ENCODE results near the gene SLCO2A1. TPM values are rescaled to one million over a fixed set of nuclear protein-coding genes. Genes with fewer than 3 reads are reported as not detected.
"Not testable (repeated sequence)": the region's sequence is repeated elsewhere in the genome, so short reads cannot be mapped to it uniquely, and the experiment has no call there.

SLCO2A1 gene
- total RNA-seq, 1 donor = under 0.01 TPM

DNA sequence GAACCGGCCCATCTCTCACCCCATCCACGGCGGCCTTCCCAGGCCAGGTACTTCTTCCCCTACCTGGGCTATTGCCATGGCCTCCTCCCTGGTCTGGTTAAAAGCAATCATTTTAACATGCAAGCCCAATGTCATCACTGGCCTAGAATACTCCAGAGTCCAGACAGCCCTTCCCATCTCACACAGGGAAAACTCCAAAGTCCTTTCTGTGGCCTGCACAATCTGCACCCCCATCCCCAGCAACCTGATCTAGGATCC, 45.8 kb upstream of the SLCO2A1 start:
- no peak overlapping the region for H3K4me3 ChIP-seq (ENCODE audit: low read depth, low read length)
- TF ChIP-seq, protein P1, sequence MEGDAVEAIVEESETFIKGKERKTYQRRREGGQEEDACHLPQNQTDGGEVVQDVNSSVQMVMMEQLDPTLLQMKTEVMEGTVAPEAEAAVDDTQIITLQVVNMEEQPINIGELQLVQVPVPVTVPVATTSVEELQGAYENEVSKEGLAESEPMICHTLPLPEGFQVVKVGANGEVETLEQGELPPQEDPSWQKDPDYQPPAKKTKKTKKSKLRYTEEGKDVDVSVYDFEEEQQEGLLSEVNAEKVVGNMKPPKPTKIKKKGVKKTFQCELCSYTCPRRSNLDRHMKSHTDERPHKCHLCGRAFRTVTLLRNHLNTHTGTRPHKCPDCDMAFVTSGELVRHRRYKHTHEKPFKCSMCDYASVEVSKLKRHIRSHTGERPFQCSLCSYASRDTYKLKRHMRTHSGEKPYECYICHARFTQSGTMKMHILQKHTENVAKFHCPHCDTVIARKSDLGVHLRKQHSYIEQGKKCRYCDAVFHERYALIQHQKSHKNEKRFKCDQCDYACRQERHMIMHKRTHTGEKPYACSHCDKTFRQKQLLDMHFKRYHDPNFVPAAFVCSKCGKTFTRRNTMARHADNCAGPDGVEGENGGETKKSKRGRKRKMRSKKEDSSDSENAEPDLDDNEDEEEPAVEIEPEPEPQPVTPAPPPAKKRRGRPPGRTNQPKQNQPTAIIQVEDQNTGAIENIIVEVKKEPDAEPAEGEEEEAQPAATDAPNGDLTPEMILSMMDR (IDR thresholded peaks at IDR 0.05; ENCODE audit: insufficient read depth, low read length) = no peak
- DNase-seq (ENCODE audit: low read depth) = no peak

DNA sequence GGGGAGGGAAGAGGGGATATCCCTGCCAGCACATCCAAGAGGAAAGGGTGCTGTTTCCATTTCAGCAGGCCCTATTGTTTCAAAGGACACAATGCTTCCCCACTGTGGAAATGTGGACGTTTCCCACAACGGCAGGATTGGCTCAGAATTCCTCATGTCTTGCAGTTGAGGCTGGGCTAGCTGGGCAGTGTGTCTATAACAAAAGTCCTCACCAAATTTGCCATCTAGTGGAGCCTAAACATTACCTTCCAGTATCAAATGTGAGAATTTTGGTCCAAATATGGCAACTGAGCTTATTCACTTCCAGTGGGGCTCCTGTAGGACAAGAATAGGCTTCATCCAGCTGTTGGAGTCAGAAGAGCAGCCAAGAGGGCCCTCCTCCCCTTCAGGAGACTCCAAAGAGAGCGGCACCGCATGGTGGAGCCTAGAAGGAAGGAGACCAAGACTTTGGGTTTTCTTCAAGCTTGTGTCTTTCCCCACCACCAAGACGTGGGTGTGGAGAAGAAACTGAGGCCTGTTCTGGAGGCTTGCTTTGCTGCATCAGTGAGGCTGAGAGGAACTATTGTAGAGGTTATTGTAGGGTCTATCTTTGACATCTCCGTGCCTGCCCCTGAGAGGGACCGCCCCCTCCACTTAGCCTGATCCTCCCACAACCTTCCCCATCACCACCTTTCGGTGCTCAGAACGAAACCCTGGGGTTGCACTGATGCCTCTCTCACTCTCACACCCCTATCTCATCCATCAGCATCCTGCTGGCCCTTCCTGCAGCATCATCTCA, 45.3 kb upstream of the SLCO2A1 start:
- H3K4me3 ChIP-seq (ENCODE audit: low read depth, low read length) = no peak overlapping the region
- TF ChIP-seq, protein P1 (IDR thresholded peaks at IDR 0.05; ENCODE audit: insufficient read depth, low read length) = no peak
- no peak for DNase-seq (ENCODE audit: low read depth)

DNA sequence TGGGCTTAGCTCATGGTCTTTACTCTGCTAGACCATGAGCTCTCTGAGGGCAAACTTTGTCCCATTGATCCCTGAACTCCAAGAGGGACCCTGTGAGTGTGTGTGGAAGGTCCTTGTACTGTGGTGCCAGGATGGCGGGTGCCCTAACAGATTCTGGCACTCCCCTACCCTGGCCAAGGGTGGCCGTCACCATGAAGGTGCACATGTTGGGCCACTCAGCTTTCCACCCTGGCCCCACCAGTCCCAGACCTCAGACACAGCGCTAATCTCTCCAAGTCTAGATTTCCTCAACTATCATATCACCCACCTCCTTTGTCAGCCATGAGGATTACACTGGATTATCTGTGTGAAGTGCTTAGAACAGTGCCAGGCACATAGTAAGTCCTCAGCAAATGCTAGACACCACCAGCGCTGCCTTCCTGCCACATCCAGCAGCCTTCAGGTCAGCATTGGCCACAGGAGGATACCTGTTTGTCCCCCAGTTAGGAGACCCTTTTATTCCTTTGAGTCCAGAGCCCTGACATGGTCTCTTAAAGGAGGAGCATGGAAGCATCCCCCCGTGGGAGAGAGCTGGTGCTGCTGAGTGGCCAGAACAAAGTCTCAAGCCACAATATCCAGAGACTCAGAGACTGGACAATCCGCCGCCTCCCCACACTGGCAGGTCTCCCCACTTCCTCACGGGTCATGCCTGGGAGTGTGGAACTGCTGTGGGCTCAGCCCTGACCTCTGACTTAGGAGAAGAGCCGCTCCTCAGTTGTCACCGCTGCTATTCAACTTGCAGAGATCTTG, 44.5 kb upstream of the SLCO2A1 start:
- TF ChIP-seq, protein P1 (IDR thresholded peaks at IDR 0.05; ENCODE audit: insufficient read depth, low read length) = no peak
- no peak for DNase-seq (ENCODE audit: low read depth)
- no peak overlapping the region for H3K4me3 ChIP-seq (ENCODE audit: low read depth, low read length)

DNA sequence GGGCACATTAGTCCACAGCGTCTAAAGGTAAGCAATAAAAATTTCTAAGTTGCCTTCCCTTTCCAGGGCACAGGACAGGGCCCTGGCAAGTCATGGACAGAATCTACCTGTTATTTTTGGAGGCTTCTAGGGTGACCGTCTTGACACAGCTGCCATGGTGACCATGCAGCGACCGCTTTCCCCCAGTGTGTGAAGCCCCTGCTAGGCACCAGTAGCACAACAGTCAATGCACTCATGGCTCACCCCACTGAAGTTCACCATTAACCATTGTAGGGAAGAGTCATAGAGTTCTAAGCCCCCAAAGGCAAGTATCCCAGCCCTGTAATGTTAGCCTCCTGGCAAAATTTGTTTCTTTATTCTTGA, 43.8 kb upstream of the SLCO2A1 start:
- H3K4me3 ChIP-seq (ENCODE audit: low read depth, low read length) = no peak overlapping the region
- no peak for DNase-seq (ENCODE audit: low read depth)
- TF ChIP-seq, protein P1 (IDR thresholded peaks at IDR 0.05; ENCODE audit: insufficient read depth, low read length) = no peak

DNA sequence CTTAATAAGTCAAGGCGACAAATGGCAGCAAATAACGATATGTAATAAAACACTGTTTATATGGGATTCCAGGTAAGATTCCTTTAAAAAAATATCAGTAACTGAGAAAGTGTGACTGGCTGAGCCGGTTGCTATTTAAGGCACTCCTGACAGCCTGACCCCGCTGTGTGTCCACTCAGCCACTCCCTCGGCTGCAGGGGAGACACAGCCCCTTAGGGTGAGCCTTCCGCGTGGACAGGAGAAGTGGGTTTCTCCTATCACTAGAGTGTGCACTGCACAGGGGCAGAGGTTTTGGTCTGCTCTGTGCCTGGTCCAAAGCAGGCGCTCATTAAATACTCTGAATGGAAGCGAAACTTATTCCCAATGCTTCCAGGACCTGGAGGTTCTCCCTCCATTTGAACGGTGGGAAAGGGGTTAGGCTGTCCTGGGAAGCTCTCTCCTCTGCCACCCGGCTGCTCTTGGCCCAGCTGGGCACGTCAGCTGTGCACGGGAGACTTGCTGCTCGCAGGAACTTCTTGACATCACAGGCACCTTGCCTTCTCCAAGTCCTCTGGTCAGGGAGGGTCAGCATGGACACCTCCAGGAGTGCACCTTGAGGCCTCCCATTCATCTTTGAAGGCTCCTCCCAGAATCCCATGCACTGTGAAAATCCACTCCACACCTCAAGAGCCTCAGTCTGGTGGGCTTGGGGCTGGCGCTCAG, 43.3 kb upstream of the SLCO2A1 start:
- no peak for DNase-seq (ENCODE audit: low read depth)
- TF ChIP-seq, protein P1 (IDR thresholded peaks at IDR 0.05; ENCODE audit: insufficient read depth, low read length) = no peak
- no peak overlapping the region for H3K4me3 ChIP-seq (ENCODE audit: low read depth, low read length)

DNA sequence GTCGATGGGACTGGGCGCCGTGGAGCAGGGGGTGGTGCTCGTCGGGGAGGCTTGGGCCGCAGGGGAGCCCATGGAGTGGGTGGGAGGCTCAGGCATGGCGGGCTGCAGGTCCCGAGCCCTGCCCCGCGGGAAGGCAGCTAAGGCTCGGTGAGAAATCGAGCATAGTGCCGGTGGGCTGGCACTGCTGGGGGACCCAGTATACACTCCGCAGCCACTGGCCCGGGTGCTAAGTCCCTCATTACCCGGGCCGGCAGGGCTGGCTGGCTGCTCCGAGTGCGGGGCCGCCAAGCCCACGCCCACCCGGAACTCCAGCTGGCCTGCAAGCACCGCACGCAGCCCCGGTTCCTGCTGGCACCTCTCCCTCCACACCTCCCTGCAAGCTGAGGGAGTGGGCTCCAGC, 40.6 kb upstream of the SLCO2A1 start:
- H3K4me3 ChIP-seq (ENCODE audit: low read depth, low read length); DNase-seq (ENCODE audit: low read depth): not testable (repeated sequence)

DNA sequence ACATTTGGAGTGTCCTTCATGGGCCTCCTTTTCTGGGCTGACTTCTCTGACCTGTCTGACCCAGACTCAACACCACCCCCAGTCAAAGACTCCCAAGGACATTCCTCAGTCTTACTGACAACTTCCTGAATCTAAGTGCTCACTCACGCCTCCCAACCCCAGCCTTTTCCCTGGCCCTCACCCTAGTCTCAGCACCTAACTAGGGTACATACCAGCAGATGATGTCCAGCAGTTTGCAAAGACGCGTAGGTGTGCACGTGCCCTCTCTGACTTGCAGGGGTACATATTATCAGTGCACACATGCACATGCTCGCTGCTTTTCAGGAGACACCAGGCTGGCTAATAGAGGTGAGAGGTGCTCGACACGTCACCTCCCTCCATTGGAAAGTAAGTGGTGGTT, 38.7 kb upstream of the SLCO2A1 start:
- TF ChIP-seq, protein P1 (IDR thresholded peaks at IDR 0.05; ENCODE audit: insufficient read depth, low read length) = no peak
- no peak overlapping the region for H3K4me3 ChIP-seq (ENCODE audit: low read depth, low read length)
- no peak for DNase-seq (ENCODE audit: low read depth)
